OCI-M2 (cell line): ENCODE measurements around the gene LCLAT1.

ENCODE experiments used
- DNase-seq: peaks from one replicate; lab custom pipeline; 2025; ENCODE audit not compliant: unreplicated experiment; lab: John Stamatoyannopoulos, UW

LCLAT1 gene

DNA sequence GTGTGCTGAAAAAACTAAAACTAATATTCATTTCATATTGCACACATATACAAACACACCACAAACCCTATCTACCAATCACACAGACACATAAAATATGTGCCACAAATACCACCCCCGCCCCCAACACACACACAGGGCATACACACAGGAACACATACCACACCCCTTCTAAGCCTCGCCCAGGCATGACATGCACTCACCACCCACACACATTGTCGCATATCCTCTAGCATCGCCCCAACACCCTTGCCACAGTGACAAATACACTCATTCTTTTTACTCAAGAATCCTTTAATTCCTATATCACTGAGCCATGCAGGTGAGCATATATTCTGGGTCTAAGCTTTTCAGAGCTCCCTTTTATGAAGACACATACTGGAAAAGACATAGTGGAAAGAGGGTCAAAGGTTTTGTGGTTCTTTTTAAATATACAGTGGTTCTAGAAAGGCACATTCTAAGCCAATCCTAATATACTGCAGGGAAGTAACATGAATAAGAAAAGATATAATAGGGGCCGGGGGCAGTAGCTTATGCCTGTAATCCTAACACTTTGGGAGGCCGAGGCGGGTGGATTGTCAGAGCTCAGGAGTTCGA, 24.5 kb upstream of the LCLAT1 start:
- no peak for DNase-seq

DNA sequence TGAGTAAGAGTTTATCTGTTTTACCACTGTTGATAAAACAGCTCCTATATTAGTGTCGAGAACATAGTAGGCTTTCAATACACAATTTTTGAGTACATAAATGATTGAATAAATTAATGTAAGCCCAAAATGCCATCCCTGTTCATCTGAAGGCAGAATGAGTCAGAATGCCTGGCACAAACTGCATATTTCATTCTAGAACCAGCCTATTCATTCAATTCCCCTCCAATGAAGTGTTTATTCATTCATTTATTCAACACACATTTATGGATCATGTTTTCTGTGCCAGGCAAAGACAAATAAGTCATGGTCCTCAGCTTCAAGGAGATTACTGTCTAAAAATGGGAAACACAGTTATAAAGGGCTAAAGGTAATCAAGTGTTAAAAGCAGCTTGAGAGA, 22.8 kb upstream of the LCLAT1 start:
- DNase-seq, result no peak

DNA sequence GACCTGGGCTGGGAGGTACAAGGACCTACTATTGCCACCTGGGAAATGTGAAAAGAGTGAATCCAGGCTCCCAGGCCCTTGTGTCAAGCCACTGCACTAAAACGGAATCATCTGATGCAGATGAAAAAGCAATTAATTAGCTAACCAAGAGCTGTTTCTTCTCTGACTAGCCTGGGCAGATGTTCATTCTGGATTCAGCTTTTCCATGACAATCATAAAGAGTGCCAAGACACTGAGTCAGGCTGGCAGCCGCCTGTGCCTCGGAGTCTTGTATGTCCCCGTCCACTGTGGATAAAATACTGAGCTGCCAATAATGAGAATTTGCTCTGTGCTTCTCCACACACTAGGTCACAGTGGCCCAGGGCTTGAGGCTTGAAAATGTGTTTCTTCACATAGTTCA, 21.7 kb upstream of the LCLAT1 start:
- DNase-seq, result no peak

DNA sequence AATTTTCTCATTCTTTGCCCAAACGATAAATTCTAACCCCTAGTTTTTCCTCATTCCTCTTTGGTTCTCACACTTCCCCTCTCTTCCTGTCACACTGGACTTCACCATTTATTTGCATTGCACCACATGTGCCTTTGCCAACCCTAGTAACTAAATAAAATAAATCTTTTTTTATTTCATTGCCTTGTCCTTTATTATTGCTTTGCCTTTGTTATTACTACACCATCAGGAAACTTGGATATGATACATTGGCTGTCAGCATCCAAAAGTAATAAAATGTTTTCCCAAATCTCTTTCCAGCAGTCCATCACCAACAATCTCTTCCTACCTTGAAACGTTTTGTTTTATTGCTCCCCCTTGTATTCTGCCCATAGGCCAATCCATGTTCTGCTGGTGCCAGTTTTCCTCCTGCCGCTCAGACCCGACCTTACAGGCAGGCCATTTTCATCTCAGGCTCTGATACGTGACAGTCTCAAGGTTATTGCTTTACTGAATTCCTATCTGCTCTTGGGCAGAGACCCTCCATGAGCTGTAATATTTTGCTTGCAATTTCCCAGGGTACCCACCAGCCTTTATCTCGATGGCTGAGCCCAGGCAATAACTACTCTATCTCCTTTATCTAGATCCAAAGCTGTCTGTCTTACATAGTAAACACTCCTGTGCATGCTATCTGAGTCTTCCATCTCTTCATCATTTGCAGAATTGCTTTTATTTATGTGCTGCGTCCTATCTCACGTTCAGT, 19.3 kb upstream of the LCLAT1 start:
- no peak for DNase-seq

DNA sequence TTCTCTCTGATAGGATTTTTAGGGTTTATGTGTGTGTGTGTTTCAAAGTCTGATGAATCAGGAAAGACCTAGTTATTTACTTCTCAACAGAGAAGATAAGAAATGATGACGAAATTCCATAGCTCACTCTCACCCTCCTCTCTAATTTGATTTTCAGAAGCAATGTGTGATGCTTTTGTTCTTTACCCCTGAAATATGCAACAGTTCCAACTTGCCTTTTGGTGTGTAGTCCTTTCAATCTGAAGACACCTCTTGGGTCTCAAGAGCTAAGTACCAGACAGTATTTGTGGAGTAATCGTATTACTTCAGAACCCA, 18.7 kb upstream of the LCLAT1 start:
- no peak for DNase-seq

DNA sequence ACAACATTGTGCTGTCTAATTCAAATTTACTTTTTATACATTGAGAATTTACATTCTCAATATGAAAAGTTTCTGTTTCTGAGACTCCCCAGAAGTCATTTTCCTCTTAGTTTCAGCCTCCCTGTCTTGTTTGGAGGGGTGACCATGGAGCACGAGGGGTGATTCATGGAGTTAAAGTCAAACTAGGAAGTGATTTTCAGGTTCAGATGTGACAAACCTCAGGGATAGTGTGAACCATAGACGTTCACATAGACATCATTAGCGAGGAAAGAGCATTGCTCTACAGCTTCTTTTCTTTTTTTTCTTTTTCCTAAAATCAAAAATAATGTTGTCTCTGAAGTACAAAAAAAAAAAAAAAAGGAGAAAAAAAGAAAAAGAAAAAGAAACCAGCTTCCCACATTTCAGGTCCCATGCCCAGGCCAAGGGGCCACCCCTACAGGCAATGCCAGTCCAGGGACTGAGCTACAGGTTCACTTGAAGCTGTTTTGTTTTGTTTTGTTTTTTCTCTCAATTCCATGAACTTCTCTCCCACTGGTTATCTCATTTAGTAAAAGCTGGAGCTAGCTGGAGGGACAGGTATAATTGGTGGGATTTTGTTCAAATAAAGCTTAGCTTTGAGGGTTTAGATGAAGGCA, 18.1 kb upstream of the LCLAT1 start:
- no peak for DNase-seq

DNA sequence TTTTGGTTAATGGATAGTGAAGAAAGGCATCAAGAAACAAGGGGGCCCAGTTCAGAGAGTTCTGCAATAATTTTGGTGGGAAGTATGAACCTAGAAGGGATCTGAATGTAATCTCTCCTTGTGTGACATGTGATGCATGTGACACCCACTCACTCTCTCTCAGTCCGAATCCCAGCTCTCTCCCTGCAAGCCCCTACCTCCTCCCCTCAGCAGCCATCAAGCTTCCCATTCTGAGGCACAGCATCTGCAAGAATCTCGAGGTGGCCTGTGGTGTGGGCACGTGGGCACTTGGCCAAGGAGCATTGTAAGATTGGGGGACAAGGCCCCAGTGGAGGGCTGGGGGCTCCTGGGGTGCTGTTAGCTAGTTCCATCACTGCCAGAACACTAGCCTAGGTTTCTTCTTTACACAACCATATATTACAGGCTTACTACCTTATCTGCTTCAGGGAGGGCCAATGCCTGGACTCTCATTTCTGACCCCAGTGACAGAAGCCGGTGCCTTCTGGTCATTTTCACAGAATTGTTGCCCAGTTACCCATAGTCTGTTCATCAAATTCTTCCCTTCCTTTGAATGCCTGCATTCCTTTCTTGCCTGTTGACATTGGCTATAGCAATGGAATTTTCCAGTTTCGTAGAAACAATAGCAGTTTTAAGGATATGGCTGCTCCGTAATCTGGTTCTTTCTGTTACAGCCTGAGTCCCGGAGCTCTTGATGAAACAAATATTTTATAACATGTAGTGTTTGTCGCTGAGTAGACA, 13.3 kb upstream of the LCLAT1 start:
- DNase-seq, result no peak

DNA sequence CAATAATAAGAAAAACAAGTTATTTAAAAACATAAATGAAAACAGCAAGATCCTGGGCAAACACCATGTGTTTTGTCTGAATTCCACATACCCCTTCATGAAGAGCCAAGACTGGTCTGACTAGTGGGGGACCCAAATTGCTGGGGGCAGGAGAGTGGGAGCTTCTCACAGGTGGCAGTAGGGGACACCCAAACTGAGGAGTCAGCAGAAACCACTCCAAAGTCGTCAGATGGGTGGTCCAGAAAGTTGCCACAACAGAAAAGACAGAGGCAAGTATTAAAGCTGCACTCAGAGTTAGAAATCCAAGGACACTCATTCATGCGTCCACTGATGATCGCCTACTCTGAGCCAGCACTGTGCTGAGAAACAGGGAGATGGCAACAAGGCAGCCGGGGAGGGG, 12.3 kb upstream of the LCLAT1 start:
- no peak for DNase-seq

DNA sequence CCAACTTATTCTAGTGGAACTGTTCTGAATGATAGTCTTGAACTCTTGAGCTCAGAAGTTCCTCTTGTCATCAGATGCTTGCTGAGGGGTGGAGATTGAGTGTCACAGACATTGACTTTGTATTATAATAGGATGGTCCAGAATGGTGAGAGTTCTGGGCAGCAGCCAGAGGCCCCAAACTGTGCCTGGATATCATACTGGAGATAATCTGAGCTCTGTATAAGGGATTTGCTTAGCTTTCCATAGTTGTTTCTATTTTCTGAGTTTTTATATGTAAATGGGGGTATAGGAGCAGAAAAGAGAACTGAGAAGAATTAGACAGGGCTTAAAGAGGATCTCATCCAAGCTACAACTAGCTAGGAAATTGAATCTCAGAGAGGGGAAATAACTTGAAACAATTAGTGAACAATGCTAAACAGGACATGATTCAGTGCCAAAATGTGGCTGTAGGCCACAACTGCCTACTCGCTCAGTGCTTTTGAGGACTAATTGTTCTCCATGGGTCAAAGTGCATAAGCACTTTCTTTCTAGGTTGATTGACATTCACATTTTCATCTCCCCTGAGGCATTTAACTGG, 10.1 kb upstream of the LCLAT1 start:
- no peak for DNase-seq

DNA sequence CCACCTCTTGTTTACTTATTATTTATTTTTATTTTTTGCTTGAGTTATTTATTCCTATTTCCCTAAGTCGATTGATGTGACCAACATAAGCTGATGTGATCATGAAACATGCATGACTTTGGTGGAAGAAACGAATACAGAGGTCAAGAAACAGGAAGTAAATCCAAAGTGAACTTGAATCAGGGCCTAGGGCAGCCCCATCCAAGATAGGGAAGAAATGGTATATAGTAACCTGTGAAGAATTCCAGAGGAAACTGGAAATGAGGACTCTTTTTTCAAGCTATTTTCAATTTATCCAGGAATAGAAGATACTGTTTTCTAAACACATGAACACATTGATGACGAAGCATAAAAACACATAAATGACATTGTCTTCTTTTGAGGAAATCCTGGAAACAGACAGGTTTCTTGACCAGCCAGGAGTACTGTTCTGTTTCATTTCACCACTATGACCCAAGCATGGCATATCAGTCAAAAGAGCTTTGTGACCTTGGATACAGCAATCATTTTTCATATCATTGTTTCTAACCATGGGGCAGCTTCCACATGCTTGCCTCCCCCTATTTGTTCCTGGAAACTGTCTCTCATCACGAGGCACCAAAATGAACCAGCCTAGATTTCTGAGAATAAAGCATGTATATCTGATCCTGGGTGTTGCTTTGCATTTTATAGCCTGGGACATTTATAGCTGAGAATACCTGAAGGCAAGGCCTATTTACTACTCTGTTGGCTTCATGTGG, 9.1 kb upstream of the LCLAT1 start:
- DNase-seq, result no peak

DNA sequence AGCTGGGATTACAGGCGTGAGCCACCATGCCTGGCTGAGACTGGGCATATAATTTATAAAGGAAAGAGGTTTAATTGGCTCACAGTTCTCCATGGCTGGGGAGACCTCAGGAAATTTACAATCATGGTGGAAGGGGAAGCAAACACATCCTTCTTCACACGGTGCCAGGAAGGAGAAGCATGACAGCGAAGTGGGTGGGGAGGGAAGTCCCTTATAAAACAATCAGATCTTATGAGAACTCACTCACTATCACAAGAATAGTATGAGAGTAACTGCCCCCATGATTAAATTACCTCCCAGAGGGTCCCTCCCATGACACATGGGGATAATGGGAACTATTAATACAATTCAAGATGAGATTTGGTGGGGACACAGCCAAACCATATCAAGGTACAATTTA, 7.8 kb upstream of the LCLAT1 start:
- no peak for DNase-seq

DNA sequence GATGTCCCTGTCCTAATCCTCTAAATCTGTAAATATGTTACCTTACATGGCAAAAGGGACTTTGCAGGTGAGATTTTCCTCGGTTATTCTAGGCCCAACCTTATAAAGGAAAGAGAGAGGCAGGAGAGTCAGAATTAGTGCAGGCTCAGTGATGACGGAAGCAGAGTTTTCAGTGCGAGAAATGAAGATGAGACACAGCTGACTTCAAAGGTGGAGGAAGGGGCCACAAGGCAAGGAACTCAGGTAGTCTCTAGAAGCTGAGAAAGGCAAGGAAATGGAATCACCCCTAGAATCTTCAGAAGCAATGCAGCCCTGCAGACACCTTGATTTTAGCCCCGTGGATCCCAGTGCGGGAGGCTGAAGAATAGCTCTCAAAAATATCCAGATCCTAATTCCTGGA, 7.2 kb upstream of the LCLAT1 start:
- DNase-seq, result no peak

DNA sequence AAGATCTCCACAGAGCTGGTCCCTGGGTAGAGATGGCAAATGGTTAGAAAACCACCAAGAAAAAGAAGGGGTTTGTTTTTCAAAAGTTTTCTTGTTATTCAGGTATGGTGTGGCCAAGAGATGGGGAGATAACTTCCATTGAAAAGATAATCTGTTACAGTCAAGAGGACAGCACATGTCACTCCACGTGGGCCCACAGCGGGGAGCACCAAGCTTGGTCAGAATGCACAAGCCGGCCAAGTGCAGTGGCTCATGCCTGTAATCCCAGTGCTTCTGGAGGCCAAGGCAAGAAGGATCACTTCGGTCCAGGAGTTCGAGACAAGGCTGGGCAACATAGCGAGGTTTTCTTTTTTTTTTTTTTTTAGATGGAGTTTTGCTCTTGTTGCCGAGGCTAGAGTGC, 6.0 kb upstream of the LCLAT1 start:
- no peak for DNase-seq

DNA sequence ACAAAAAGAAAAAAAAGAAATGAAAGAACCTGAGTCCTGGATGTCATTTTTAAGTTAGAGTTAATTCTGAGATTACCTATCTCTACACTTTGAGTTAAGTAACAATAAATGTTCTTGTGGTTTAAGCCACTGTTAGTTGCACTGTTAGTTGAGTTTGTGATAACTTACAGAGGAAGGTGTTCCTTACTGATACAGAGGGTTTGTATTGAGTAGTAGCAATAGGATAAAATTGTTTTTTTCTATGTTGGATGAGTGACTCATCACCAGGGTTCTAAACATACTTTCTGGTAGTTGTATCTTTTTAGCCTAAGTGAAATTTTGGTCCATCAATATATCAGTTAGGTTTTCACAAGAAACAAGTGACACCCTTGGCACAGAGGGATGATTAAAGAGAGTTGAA, 4.0 kb upstream of the LCLAT1 start:
- no peak for DNase-seq

DNA sequence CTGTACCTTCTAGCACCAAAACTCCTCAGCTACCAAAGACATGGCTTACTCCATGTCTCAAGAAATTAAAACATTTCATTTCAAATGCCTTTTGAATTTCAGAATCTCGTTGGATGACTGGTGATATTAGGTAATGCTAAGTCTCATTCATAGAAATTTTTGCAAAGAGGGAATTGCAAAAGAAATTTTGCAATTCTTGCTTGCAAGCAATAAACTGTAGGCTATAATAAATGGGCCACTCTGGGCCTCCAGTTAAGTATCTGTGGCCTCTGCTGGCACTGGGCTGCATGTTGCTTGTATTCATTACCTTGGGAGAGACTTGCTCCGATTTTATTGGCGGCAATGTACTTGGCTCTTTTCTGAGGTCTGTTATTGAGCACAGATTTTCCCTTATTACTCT, 2.8 kb upstream of the LCLAT1 start:
- DNase-seq, result no peak

DNA sequence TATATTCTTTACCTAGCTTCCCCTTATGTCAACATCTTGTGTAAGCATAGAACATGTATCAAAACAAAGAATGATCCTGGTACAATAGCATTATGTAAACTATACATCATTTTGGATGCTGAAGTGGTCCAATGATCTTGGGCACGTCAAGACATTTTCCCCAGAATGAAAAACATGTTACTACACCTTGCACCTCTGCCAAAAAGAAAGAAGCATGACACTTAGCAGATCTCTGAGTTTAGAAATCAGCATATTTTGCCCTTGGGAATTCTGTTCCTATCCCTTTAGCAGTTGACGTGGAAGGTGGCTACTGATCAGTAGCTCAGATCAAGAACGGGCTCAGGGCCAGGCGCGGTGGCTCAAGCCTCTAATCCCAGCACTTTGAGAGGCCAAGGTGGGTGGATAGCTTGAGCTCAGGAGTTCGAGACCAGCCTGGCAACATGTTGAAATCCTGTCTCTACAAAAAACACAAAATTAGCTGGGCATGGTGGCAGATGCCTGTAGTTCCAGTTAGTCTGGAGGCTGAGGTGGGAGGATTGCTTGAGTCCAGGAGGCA, 1.7 kb upstream of the LCLAT1 start:
- DNase-seq, result no peak

DNA sequence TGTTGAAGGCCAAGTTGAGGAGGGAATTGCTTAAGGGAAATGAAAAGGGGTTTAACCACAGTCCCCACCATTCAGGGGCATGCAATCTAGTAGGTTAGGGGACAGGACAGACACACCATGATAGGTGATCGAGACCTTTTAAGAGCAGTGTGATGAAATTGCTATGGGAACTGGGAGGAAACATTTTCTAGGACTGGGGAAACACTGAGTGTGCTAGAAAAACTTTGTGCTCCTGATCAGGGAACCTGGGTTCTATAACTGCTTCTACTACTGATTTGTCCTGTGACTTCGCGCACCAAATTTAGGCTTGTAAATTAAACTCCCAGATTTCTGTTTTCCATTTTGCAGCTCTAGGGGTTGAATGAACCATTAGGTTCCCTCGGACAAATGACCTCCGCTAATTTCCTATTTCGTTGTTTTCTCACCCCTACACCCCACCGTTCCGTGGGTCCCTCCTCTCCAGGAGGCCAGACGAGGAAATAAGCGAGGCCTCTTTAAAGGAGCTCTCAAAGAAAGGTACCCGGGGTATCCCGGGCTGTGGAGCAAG, 371 bp upstream of the LCLAT1 start:
- DNase-seq, result no peak

DNA sequence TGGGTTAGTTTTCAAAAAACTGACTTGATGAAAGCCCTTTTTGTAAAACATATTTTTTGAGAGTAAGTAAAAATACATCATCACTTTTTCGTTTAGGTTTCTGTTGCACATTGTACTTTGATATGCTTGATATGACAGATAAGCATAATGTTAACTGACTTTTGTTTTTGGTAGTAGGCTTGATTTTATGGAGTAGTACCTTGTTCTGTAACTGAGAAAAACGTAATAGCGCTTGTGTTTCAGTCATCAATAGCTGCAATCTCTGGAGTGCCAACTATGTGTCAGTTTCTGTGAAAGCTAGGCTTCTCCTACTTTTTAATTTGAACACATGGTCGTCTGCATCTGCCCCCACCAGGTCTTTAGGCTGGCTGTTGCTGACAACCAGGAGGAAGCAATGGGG, 1.3 kb downstream of the LCLAT1 start:
- no peak for DNase-seq

DNA sequence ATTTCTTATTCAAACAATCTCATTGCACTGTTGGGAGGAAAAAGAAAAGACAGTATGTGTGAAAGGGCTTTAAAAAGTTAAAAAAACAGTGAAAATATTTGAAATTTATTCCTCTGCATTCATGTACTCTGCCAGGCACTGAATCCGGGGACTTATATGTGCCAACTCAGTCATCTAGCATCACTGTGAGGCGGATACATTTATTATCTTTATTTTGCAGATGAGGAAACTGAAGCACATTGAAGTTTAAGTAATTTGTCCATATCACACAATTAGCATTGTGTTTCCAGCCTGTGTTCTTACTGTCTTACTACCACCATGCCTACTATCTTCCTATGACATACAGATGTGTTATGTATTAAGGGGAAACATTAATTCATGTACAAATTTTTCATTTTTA, 1.8 kb downstream of the LCLAT1 start:
- DNase-seq, result no peak

DNA sequence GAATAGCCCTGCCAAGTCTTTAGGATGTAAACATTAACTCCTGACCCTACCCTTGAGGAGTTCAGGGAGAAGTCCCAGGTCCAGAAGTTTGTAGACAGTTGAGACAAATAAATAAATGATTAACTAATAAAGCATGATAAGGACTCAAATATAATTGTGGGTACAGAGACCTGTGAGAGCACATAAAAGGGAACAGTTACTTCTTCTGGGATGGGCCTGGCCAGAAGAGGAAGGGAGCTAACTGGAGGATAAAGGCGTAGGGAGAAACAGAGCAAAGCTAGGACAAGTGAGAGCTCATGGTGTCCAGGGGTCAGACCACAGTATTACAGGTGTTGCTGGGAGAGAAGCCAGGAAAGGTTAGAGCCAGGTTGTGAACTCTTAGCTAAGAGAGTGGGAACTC, 3.0 kb downstream of the LCLAT1 start:
- DNase-seq, result no peak

DNA sequence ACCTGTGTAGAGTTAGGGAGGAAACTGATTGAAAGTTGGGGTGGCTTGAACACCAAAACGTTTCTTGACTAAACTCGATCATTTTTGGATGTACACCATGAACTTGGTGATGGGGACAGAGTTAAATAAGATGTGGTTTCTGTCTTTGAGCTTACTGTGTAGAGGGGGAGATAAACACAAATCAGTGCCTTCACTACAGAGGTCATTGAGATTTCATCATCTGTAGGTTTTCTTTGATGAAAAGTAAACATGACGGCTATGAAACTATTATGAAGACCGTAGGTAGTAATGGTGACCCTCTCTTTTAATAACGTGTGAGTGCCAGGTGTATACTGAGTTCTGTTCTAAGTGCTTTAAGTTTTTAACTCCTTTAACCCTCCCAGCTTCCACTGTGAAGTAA, 6.5 kb downstream of the LCLAT1 start:
- no peak for DNase-seq
